Prostate gland (tissue), 2 donors: Measurements from ENCODE around the gene SOX18. TPM values are rescaled to one million over a fixed set of nuclear protein-coding genes. Genes with fewer than 3 reads are reported as not detected.

Source experiments
- DNase-seq: peaks from one replicate; pipeline ENCODE4 v3.0.0-alpha.2; 2019; ENCODE audit warnings: low spot score
- H3K27ac ChIP-seq, 2 donors: fragments of 200-600 bp; sonication (generic); 2 replicates each; pipeline ENCODE4 v1.5.1; 2017 to 2019
- H3K27me3 ChIP-seq: fragments of 200-600 bp; sonication (generic); replicated peaks from 2 replicates; pipeline ENCODE4 v1.5.1; 2019; ENCODE audit not compliant: insufficient read depth
- H3K36me3 ChIP-seq, 2 donors: fragments of 200-600 bp; sonication (generic); 1 replicate in 1 of 2; 2 replicates in 1 of 2; pipeline versions ENCODE4 v1.5.1 to v1.8.1; 2017 to 2019
- H3K4me1 ChIP-seq: fragments of 200-600 bp; sonication (generic); replicated peaks from 2 replicates; pipeline ENCODE4 v1.5.1; 2019
- H3K4me3 ChIP-seq, 2 donors: fragments of 200-600 bp; sonication (generic); 2 replicates each; pipeline ENCODE4 v1.5.1; 2017 to 2019
- H3K9me3 ChIP-seq: fragments of 200-600 bp; sonication (generic); 2 replicates; pipeline ENCODE4 v1.5.1; 2017
- POLR2A ChIP-seq: fragments of 450-650 bp; IDR thresholded peaks from one replicate; pipeline ENCODE4 v1.6.1; 2016; ENCODE audit warnings: antibody characterized with exemption, mild to moderate bottlenecking
- POLR2AphosphoS5 ChIP-seq: sonication (generic); formaldehyde crosslinking; IDR thresholded peaks from one replicate; pipeline ENCODE4 v1.6.1; 2017; ENCODE audit warnings: antibody characterized with exemption
- WGBS: methylation state at CpG from one replicate; pipeline ENCODE4 v1.1.5; 2018; 5-methylcytosine and 5-hydroxymethylcytosine counted together
- intact Hi-C: fragments of 100-400 bp; cut with DNase I; formaldehyde crosslinking; loops from one replicate; pipeline ENCODE4 v1.14.2; 2022
- total RNA-seq, 2 donors: library from RNA; depleted of rRNA; stranded (reverse); fragments of >200 nt; gene quantifications; one replicate each; pipeline ENCODE4 v1.1.0, GENCODE V29; 2016
- TF ChIP-seq, protein P1 (sequence below), 4 experiments: fragments of 200-600 bp in 2 of 4; fragments of 450-650 bp in 2 of 4; sonication (generic) in 2 of 4; IDR thresholded peaks; 1 replicate in 3 of 4; 2 replicates in 1 of 4; pipeline ENCODE4 v1.5.1; 2016 to 2019; ENCODE audit warnings: antibody characterized with exemption in 4 of 4, mild to moderate bottlenecking in 2 of 4, moderate library complexity in 2 of 4

The SOX18 gene
- total RNA-seq: 10 to 100 TPM in 1 of 2 donors, 1 to 10 TPM in 1; 4.7 to 12.8 TPM

DNA sequence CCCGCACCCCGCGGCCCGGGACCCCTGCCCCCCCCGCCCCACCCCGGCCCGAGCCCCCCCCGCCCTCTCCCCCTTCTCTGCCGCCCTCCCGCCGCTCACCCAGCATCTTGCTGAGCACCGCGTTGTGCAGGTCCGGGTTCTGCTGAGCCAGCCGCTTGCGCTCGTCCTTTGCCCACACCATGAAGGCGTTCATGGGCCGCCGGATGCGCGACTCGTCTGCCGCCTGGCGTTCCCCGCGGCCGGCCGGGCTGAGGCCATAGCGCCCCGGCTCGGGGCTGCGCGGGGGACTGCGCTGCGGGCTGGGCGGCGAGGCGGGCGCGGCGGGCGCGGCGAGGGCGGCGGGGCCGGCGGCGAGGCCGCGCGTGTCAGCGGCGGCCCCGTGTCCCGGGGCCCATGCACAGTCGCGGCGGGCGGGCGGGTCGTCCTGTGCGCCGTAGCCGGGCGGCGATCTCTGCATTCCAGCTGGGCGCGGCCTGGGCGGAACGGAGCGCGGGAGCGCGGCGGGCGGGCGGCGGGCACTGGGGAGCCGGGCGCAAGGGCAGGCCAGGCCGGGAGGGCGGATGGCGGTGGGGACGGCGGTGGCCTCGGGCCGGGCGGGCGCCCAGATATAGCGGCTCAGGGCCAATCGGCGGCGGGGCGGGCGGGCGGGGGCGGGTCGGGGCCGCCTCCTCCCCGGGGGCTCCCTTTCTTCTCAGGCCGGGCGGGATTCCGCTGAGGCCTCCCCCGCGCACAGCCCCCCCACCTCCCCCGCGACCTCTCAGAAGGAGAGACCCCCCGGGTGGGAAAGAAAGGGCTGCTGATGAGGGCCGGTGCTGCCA lies at the start of gene SOX18:
TSS of gene SOX18 (minus strand) at position 580 of the 818 bp plus-strand sequence. CDS start at position 457, 123 bp downstream.
- H3K4me1 ChIP-seq: peaks cover 3% of the 10 kb centered on the region
- no peak for TF ChIP-seq POLR2A
- TF ChIP-seq, protein P1, sequence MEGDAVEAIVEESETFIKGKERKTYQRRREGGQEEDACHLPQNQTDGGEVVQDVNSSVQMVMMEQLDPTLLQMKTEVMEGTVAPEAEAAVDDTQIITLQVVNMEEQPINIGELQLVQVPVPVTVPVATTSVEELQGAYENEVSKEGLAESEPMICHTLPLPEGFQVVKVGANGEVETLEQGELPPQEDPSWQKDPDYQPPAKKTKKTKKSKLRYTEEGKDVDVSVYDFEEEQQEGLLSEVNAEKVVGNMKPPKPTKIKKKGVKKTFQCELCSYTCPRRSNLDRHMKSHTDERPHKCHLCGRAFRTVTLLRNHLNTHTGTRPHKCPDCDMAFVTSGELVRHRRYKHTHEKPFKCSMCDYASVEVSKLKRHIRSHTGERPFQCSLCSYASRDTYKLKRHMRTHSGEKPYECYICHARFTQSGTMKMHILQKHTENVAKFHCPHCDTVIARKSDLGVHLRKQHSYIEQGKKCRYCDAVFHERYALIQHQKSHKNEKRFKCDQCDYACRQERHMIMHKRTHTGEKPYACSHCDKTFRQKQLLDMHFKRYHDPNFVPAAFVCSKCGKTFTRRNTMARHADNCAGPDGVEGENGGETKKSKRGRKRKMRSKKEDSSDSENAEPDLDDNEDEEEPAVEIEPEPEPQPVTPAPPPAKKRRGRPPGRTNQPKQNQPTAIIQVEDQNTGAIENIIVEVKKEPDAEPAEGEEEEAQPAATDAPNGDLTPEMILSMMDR (IDR thresholded peaks at IDR 0.05): no peak
- TF ChIP-seq POLR2AphosphoS5: no peak
- no peak for DNase-seq
- no peaks in the 10 kb centered on the region for H3K9me3 ChIP-seq
- under 1% methylated on average over 75 of the region's 111 CpGs for WGBS
- peaks cover 13% of the 10 kb centered on the region for H3K27me3 ChIP-seq
- H3K36me3 ChIP-seq: no peaks in the 10 kb centered on the region
- H3K4me3 ChIP-seq: peak within 1 kb of the TSS; percentile 4 to 18
- H3K27ac ChIP-seq: no peak within 1 kb of the TSS
- intact Hi-C loops: no loop called here

GRCh38 chr20:64098471-64099013 lies 49.1 kb upstream of the SOX18 start:
- 95% methylated on average over 24 of the region's 28 CpGs for WGBS

GRCh38 chr20:64096535-64096934 lies 47.1 kb upstream of the SOX18 start:
- Histone ChIP-seq H3K27me3 (no peaks in the 10 kb centered on the region), H3K36me3 (no peaks in the 10 kb centered on the region), H3K4me3 (no peak overlapping the region), H3K9me3 (no peaks in the 10 kb centered on the region), H3K27ac (no peak overlapping the region), H3K4me1 (no peaks in the 10 kb centered on the region)
- TF ChIP-seq, protein P1 (IDR thresholded peaks at IDR 0.05): no peak
- TF ChIP-seq POLR2AphosphoS5 (no peak), POLR2A (no peak)
- intact Hi-C loops: no loop called here
- 86% methylated on average over 6 of the region's 6 CpGs for WGBS
- DNase-seq: no peak

More at GRCh38 chr20:64098471-64099013, 49.1 kb upstream of the SOX18 start:
- Histone ChIP-seq H3K4me3 (no peak overlapping the region), H3K27me3 (no peaks in the 10 kb centered on the region), H3K36me3 (no peaks in the 10 kb centered on the region), H3K27ac (no peak overlapping the region), H3K4me1 (peaks cover 4% of the 10 kb centered on the region), H3K9me3 (no peaks in the 10 kb centered on the region)
- intact Hi-C loops: no loop called here
- TF ChIP-seq POLR2A: no peak
- TF ChIP-seq POLR2AphosphoS5: no peak
- TF ChIP-seq, protein P1 (IDR thresholded peaks at IDR 0.05): no peak
- DNase-seq: no peak

GRCh38 chr20:64095927-64096326 lies 46.5 kb upstream of the SOX18 start:
- WGBS: 81% methylated on average over 11 of the region's 11 CpGs
- Histone ChIP-seq H3K36me3 (no peaks in the 10 kb centered on the region), H3K4me3 (no peak overlapping the region), H3K9me3 (no peaks in the 10 kb centered on the region), H3K27me3 (no peaks in the 10 kb centered on the region), H3K27ac (no peak overlapping the region), H3K4me1 (no peaks in the 10 kb centered on the region)
- DNase-seq: no peak
- intact Hi-C loops: no loop called here
- no peak for TF ChIP-seq POLR2A
- TF ChIP-seq, protein P1 (IDR thresholded peaks at IDR 0.05): no peak
- no peak for TF ChIP-seq POLR2AphosphoS5

DNA sequence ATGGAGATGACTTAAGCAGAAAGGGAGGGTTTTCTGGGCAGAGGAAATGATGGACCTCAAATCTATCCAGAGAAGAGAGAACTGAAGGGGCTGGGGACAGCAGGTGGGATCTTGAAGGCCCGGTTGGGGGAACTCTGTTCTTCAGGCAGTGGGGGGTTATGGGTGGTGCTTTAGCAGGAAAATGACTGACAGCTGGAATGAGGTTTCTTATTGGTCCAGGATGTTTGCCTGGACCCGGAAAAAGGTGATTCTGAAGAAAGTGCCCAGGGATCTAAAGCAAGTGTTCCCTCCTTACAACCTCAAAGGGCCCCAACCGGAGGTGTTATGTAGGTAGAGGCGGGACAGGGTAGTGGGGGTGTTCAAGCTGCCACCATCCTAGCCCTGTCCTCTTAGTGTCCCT lies 46.0 kb upstream of the SOX18 start:
- H3K9me3 ChIP-seq: no peaks in the 10 kb centered on the region
- no peak overlapping the region for H3K4me3 ChIP-seq
- no peak for DNase-seq
- H3K4me1 ChIP-seq: no peaks in the 10 kb centered on the region
- H3K36me3 ChIP-seq: no peaks in the 10 kb centered on the region
- no peak overlapping the region for H3K27ac ChIP-seq
- TF ChIP-seq POLR2AphosphoS5 (no peak), POLR2A (no peak)
- TF ChIP-seq, protein P1 (IDR thresholded peaks at IDR 0.05): no peak
- WGBS: 71% methylated on average over 4 of the region's 4 CpGs
- intact Hi-C loops: no loop called here
- no peaks in the 10 kb centered on the region for H3K27me3 ChIP-seq
